ENCODE results near the gene CDKN1A.
"Not testable (repeated sequence)": the region's sequence is repeated elsewhere in the genome, so short reads cannot be mapped to it uniquely, and the experiment has no call there.

Gene CDKN1A

GRCh38 chr6:36704961-36705577 is 26.6 kb downstream of the CDKN1A start:
- DNase-seq, result not testable (repeated sequence)
- in situ Hi-C loops (cut with HindIII; ENCODE audit: low pct_ligation_motif_present, low pct_unique_long_range_greater_than_20kb, low sequenced_read_pairs), result loop anchor here (25.0 kb wide), 1 partner anchor 93 kb away; no protein-coding TSS in a partner anchor

DNA sequence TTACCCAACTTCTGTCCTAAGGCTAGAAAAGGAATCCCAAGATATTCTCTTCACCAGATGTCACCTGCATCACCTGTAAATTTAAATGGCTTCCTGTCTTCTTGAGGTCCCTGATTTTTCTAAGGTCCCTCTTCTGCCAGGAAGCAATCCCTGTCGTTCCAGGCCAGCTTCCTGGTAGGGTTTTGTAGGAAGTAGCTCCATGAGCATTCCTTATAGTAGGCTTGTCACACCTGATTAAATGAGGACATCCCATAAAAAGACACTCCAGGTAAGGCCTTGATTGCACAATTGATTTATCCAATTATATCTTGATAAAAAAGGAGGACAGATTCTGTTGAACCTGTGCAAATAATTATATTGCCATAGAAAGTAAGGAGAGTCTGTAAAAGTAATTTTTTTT is 27.8 kb downstream of the CDKN1A start:
- no peak for DNase-seq
- in situ Hi-C loops (cut with HindIII; ENCODE audit: low pct_ligation_motif_present, low pct_unique_long_range_greater_than_20kb, low sequenced_read_pairs), result loop anchor here (25.0 kb wide), 1 partner anchor 94 kb away; no protein-coding TSS in a partner anchor

DNA sequence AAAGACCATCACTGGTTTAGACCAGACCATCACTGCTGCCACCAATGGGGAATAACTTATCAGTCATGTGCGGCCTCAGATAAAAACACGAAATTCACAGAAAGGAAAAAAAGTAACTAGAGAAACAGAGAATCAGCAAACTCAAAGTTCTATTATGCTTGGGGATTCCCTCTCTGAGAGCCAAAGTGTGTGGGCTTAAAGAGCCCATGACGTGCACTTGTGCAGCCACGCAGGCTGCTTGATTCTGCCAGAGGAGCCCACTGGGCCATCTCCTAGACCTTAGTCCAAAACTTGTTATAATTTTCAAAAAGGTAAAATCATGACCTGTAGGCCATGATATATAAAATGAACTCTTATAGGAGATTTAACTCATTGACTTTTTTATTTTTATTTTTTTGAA is 34.3 kb downstream of the CDKN1A start:
- no peak for DNase-seq
- in situ Hi-C loops (cut with HindIII; ENCODE audit: low pct_ligation_motif_present, low pct_unique_long_range_greater_than_20kb, low sequenced_read_pairs), result loop anchor here (25.0 kb wide), 1 partner anchor 101 kb away; no protein-coding TSS in a partner anchor

- in situ Hi-C loops (cut with HindIII; ENCODE audit: low pct_ligation_motif_present, low pct_unique_long_range_greater_than_20kb, low sequenced_read_pairs), result loop anchor here (25.0 kb wide), 1 partner anchor 102 kb away; no protein-coding TSS in a partner anchor
- no peak for DNase-seq
These were observed 35.3 kb downstream of the CDKN1A start for GRCh38 chr6:36713846-36714245.

GRCh38 chr6:36714511-36714910 is 36.0 kb downstream of the CDKN1A start:
- in situ Hi-C loops (cut with HindIII; ENCODE audit: low pct_ligation_motif_present, low pct_unique_long_range_greater_than_20kb, low sequenced_read_pairs), result loop anchor here (25.0 kb wide), 1 partner anchor 102 kb away; no protein-coding TSS in a partner anchor
- DNase-seq, result no peak

DNA sequence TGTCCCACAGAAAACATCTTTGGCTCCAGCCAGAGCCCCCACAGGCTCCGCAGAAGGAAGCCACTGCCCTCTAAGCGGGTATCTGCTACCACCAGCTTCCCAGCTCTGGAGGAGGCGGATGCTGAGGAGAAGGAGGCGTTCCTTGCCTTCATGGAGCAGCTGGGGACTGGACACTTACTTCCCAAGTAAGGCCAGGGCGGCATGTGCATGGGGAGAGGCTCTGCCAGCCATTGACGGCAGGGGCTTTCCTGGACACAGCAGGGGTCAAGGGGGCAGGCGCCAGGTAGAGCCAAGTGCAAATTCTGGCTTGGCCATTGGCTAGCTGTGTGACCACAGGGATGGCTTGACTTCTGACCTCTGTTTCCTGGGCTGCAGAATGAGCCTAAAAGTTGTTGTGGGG is 37.0 kb downstream of the CDKN1A start:
- in situ Hi-C loops (cut with HindIII; ENCODE audit: low pct_ligation_motif_present, low pct_unique_long_range_greater_than_20kb, low sequenced_read_pairs), result loop anchor here (25.0 kb wide), 1 partner anchor 103 kb away; no protein-coding TSS in a partner anchor
- no peak for DNase-seq

DNA sequence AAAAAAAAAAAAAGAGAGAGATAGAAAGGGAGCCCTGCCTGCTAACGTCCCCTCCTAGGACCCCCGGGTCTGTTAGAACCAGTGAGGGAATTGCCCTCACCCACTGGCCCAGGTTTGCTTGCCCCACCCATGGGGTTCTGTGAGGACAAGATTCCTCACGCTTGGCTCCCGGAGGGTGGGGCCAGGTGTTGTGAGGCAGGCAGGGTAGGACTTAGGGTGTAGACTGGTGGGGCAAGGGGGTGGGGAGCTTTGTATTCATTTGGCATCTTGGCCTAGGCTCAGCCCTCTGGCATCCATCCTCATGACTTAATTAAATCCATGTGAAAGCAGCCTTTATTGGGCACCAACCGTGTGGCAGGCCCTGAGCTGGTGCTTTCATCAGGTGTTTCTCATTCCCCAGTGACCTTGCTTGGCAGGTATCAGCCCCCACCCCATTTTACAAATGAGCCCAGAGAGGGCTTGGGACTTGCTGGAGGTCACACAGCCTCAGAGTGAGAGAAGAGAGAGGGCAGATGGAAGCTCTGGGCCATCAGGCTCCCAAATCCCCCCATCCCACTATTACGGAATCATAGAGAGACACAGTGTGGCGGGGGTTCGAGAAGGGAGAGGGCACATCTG is 38.1 kb downstream of the CDKN1A start:
- in situ Hi-C loops (cut with HindIII; ENCODE audit: low pct_ligation_motif_present, low pct_unique_long_range_greater_than_20kb, low sequenced_read_pairs), result loop anchor here (25.0 kb wide), 1 partner anchor 104 kb away; no protein-coding TSS in a partner anchor
- DNase-seq, result no peak

DNA sequence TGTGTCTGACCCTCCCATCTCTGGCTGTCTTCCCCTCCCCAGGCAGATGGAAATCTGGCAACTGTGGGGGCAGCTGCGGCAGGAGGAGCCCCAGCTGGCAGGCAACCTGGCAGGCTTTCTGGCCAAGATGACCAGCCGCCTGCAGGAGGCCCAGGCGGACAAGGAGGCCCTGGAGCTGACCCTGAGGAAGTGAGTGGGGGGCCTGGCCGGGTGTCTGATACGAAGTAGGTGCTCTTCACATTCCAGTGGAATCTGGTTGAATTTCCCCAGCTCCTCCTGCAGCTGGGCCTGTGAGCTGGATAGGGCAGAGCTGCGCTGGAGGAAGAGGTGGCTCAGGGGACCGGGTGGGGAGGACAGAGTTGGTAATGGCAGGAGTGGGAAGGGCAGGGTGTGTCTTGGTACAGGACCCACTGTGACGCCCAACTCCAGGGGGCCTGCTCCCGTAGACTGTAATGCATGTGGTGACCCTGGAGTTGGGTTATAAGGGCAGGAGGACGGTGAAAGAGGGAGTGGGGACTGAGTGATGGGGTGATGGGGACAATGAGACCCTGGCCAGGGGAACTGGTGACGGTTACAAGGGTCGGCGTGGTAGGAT is 38.8 kb downstream of the CDKN1A start:
- DNase-seq, result no peak
- in situ Hi-C loops (cut with HindIII; ENCODE audit: low pct_ligation_motif_present, low pct_unique_long_range_greater_than_20kb, low sequenced_read_pairs), result loop anchor here (25.0 kb wide), 1 partner anchor 105 kb away; no protein-coding TSS in a partner anchor

DNA sequence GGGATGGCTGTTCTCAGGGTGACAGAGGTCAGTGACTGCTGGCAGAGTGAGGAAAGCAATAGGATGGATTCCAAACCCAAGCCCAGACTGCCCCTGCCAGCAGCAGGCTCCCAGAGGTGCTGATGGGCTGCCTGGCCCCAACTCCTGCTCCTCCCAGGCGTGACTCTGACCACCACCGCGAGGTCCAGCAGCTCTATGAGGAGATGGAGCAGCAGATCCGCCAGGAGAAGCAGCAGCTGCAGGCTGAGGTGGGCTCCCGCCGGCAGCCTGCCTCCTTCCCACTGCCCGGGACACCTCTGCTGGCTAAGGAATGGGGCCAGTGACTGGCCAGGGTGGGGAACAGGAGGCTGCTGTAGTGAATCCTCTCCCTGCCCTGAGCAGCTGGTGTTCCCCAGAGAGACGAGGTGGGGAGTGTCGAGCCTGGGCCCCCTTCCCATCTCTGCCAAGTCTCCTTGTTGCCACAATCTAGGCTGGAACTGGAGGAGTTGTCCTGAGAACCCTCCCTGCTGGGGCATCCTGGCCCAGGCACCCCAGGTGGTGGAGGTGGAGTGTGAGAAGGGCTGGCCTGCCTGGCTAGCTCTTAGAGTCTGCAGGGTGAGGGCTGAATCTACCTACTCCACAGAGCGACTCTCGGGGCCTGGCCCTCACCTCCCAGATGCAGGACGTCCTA is 39.5 kb downstream of the CDKN1A start:
- no peak for DNase-seq
- in situ Hi-C loops (cut with HindIII; ENCODE audit: low pct_ligation_motif_present, low pct_unique_long_range_greater_than_20kb, low sequenced_read_pairs), result loop anchor here (25.0 kb wide), 1 partner anchor 106 kb away; no protein-coding TSS in a partner anchor

- no peak for DNase-seq
- in situ Hi-C loops (cut with HindIII; ENCODE audit: low pct_ligation_motif_present, low pct_unique_long_range_greater_than_20kb, low sequenced_read_pairs), result loop anchor here (25.0 kb wide), 1 partner anchor 106 kb away; no protein-coding TSS in a partner anchor
These were observed 40.0 kb downstream of the CDKN1A start for GRCh38 chr6:36718560-36718959.

DNA sequence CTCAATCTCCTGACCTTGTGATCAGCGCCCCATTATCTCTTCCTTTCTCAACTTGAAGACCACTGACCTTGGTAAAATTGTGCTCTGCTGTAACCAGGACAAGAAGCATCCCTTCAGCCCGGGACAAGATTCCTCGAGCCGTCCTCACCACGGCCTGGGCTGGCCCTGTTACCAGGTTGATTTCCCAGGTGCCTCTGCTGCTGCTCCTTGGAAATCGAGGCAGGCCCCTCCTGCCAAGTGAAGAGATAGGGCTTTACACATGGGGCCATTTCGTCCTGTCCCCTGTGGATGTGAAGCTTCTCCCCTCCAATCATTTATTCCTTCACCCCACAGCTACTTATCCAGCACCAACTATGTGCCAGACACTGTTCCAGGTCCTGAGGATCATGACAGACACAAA is 40.6 kb downstream of the CDKN1A start:
- in situ Hi-C loops (cut with HindIII; ENCODE audit: low pct_ligation_motif_present, low pct_unique_long_range_greater_than_20kb, low sequenced_read_pairs), result loop anchor here (25.0 kb wide), 1 partner anchor 107 kb away; no protein-coding TSS in a partner anchor
- no peak for DNase-seq

DNA sequence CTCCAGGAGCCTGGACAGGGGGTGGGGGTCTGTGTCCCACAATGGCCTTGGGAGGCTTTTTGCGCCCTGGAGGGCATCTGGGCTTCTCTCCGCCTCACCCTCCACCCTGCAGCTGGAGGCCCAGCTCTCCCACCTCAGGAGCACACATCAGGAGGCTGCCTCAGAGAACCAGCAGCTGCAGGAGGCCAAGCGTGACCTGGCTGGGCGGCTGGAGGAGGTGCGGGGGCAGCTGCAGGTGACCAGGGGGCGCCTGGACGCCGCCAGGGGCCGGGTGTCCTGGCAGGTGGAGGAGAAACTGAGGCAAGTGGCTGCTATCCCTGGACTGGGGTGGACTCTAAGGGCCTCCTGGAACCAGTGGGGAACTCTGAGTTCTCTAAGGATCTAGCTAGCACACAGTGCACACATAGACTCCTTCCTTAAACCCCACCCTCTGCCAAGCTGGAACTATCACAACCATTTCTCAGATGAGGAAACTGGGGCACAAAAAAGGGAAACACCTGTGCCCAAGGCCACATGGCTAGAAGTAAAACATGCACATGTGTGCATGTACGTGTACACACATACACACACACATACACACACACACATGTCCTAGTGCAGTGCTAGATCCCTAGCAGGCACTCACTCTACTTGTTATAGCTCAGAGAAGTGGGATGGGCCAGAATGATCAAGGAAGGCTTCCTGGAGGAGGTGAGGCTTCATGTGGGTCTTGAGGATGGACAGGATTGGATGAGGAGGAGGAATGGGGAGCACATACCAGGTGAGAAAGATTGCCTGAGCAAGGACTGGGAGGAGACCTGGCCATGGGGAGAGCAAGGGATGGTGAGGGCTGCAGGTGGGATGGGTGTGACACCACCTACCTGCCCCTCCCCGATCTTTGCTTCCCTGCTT is 42.0 kb downstream of the CDKN1A start:
- DNase-seq, result no peak
- in situ Hi-C loops (cut with HindIII; ENCODE audit: low pct_ligation_motif_present, low pct_unique_long_range_greater_than_20kb, low sequenced_read_pairs), result loop anchor here (25.0 kb wide), 1 partner anchor 108 kb away; no protein-coding TSS in a partner anchor

DNA sequence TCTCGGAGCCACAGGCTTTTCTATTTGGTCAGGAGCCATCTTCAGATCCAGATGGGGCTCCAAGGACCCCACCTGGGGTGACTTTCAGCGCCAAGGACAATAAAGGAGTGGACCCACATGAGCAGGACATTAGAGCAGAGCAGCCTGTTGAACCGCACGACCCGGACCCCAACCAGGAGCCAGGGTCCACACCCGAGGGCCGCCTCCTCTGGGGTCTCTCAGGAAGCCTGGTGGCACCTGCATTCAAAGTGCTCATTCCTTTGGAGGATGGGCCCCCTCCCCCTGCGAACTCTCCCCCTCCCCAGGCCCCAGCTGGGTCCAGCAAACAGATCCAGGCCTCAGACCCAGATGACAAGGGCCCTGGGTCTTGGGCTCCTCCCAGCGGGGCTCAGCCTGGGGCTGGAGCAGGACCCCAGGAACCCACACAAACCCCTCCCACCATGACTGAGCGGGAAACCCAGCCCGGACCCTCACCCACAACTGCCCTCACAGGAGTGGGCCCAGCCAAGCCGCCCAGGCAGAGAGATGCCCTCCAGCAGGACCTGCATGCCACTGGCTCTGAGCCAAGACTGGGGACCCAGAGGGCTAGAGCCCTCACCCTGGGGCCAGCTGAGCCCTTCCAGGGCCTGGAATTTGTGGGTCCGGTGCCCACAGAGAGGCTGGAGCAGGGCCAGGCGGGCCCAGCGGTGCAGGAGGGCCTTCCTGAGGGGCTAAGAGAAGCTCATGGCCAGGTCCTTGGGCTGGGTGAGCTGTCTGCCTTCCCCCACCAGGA is 43.0 kb downstream of the CDKN1A start:
- no peak for DNase-seq
- in situ Hi-C loops (cut with HindIII; ENCODE audit: low pct_ligation_motif_present, low pct_unique_long_range_greater_than_20kb, low sequenced_read_pairs), result loop anchor here (25.0 kb wide), 1 partner anchor 109 kb away; no protein-coding TSS in a partner anchor

DNA sequence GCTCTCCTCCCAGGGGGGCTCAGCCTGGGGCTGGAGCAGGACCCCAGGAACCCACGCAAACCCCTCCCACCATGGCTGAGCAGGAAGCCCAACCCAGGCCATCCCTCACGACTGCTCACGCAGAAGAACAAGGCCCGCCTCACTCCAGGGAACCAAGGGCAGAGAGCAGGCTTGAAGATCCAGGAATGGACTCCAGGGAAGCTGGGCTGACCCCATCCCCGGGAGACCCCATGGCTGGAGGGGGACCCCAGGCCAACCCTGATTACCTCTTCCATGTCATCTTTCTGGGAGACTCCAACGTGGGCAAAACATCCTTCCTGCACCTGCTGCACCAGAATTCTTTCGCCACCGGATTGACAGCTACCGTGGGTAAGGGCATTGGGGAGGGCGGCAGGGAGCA is 43.9 kb downstream of the CDKN1A start:
- no peak for DNase-seq
- in situ Hi-C loops (cut with HindIII; ENCODE audit: low pct_ligation_motif_present, low pct_unique_long_range_greater_than_20kb, low sequenced_read_pairs), result loop anchor here (25.0 kb wide), 1 partner anchor 110 kb away; no protein-coding TSS in a partner anchor

DNA sequence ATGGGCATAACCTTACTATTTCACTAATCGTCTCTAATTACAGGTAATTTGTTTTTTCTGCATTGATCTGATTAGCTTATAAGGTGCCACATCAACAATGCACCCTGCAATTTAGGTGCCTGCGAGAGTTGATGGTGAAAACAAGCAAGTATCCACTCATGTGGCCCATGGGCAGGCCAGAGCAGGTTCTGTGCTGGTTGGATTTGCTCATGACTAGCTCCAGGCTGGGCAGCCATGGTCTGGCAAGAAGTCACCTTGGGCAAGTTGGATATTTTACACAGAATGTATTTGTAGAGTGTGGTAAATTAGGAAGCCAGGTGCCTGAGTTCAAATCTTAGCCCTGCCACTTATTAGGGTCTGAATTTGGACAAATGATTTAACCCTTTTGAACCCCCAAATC is 44.4 kb downstream of the CDKN1A start:
- DNase-seq, result no peak
- in situ Hi-C loops (cut with HindIII; ENCODE audit: low pct_ligation_motif_present, low pct_unique_long_range_greater_than_20kb, low sequenced_read_pairs), result loop anchor here (25.0 kb wide), 1 partner anchor 111 kb away; no protein-coding TSS in a partner anchor

- in situ Hi-C loops (cut with HindIII; ENCODE audit: low pct_ligation_motif_present, low pct_unique_long_range_greater_than_20kb, low sequenced_read_pairs), result loop anchor here (25.0 kb wide), 1 partner anchor 112 kb away; no protein-coding TSS in a partner anchor
These were observed 45.5 kb downstream of the CDKN1A start for GRCh38 chr6:36723992-36724391.

More at GRCh38 chr6:36723992-36724391, 45.5 kb downstream of the CDKN1A start:
- DNase-seq, result not testable (repeated sequence)

Data from ACHN (cell line).